ENCODE data around the gene FAM50A.

FAM50A gene

DNA sequence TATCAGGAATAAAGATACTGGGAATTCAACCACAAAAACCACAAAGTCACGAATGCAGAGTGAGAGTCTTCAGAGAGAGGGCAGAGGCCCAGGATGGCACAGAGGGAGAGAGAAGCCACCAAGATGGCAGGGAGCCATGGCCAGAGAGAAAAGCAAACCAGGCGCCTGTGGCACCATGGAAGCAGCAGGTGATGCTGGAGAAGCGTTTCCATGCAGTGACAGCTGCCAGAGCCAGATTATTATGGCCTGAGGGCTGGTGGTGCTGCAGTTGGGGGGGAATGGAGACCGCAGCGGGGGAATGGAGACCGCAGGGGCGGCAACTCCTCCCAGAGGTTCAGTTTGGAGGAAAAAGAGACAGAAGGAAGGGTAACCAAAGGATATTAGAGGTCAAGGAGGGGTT, 26.8 kb upstream of the FAM50A start:
- no peak for DNase-seq

DNA sequence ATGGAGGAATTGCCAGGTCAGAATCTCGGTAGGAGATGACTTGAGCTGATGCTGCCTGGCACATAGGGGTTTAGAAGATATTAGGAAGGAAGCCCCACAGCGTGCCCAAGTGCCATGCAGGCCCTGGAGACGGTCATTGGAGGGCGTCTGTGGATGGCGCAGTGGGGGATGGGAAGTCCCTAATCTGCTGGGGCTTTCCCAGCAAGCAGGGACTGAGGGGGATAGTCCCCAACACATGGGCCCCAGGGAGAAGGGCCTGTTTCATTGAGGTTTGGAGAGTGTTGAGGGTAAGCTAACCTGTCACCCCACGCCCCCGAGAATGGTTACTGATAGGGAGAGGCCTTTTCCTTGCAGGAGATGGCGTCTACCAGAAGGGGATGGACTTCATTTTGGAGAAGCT, 24.8 kb upstream of the FAM50A start:
- no peak for DNase-seq

DNA sequence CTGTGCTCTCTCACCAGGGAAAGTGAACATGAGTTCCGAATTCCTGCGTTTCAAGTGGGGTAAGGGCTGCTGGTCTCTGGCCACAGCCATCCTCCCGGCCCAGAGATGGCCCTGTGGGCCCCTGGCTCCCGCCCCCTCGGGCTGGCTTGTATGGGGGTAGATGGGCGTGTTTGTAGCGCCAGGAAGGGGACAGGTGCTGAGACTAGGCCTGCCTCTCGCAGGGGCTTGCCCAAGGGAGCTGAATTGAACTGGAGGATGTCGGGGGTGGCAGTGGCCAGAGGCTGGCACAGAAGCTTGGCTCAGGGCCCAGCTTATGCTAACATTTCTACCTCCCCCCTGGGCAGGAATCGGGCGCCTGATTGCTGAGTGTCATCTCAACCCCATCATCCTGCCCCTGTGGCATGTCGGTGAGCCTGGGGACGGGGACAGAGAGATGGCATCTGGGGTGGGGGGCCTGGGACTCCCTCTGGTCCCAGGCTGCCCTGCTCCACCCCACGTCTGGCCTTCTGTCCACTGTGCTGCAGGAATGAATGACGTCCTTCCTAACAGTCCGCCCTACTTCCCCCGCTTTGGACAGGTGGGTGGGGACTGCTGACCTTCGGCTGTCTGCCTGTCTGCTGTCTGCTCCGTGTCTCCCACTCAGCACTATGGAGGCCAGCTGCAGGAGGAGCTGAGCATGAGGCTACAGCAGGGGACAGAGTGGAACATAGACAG, 24.1 kb upstream of the FAM50A start:
- no peak for DNase-seq

DNA sequence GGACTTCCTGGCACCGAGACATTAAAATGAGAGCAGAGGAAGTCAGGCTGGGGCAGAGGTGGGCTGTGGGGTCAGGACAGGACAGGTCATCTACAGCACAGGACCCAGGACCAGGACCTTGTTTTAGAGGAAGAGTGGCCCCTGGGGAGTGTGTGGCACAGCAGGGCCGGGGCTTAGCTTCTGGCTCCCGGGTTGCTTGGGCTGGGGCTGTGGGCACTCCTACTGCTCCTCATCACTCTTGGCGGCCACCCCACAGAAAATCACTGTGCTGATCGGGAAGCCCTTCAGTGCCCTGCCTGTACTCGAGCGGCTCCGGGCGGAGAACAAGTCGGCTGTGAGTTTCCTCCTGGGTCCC, 23.6 kb upstream of the FAM50A start:
- DNase-seq: no peak

DNA sequence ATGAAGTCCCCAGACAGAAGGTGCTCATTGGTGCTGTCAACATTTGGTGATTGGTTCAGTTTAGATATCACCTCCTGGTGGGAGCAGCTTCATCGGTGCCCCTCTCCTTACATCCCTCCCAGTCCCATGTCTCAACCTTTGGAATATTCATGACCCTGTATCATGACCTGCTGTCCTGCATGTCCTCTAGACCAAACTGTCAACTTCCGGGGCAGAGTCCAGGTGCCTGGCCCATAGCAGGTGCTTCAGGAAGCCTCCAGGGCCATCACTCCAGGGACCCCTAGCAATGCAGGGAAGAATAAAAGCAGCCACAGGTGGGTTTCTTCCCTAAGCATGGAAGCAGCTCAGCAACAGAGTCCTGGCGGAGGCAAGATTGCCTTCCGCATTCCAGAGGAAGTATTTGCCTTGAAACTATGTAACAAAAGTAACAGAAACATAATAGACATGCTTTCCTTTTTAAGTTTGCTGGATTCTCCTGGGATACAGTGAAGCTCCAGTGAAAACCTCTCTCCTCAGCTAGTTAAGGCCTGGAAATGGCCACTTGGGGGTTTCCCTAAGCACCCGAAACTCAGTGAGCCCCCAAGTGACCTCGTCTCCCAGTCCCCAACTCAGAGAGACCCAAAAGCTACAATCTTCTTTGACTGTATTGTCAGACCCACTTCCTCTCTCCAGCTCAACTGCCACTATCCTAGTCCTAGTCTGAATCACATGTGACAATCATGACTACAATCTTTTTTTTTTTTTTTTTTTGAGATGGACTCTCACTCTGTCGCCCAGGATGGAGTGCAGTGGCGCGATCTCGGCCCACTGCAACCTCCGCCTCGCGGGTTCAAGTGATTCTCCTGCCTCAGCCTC, 16.8 kb upstream of the FAM50A start:
- DNase-seq: no peak

DNA sequence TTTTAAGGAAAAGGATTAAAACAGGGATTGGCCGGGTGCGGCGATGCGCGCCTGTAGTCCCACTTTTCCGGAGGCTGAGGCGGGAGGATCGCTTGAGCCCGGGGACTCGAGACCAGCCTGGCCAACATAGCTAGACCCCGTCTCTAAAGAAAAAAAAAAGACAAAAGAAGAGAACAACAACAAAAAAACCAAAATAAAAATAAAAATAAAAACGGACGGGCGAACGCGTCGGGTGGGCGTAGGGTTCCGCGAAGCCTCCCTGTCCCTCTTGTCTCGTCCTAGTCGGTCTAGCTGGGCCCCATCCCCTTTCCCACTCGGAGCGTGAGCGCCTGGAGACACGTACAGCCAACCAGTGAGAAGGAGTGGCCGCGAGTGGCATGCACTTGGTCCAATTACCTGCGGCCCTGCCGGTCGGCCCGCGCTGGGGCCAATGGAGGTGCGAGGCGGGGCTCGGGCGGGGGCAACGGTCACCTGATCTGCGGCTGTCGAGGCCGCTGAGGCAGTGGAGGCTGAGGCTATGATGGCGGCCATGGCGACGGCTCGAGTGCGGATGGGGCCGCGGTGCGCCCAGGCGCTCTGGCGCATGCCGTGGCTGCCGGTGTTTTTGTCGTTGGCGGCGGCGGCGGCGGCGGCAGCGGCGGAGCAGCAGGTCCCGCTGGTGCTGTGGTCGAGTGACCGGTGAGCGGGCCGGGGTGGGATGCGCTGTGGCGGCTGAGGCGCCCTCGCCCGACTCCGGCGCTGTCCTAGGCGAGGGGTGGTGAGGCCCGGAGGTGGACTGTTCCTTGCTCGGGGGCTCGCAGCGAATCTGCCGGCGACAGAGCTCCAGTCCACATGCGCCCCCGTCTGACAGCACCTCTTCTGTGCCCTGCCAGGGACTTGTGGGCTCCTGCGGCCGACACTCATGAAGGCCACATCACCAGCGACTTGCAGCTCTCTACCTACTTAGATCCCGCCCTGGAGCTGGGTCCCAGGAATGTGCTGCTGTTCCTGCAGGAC, 15.5 kb upstream of the FAM50A start, which contains the start of gene ATP6AP1:
Gene ATP6AP1 (plus strand): TSS at position 502 of the 996 bp plus-strand sequence. CDS start 16 bp downstream, at position 518.
- peak; percentile 96 for DNase-seq

DNA sequence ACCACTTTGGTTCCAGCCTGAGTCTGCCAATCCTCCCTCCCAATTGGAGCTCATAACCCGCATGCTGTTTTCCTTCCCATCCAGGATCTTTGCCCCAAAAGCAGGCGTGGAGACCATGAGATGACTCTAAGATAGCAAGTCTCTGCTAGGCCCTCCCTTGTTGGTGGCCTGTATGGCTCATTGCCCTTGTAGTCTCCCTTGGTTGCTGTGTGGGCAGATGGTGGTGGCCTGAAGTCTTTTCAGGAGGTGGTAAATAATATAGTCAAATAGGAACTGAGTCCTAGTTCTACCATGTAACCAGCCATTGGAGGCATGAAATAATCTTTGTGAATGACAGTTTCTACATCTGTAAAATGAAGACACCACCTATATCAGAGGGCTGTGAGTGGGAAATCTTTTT, 14.2 kb upstream of the FAM50A start:
- DNase-seq: no peak

DNA sequence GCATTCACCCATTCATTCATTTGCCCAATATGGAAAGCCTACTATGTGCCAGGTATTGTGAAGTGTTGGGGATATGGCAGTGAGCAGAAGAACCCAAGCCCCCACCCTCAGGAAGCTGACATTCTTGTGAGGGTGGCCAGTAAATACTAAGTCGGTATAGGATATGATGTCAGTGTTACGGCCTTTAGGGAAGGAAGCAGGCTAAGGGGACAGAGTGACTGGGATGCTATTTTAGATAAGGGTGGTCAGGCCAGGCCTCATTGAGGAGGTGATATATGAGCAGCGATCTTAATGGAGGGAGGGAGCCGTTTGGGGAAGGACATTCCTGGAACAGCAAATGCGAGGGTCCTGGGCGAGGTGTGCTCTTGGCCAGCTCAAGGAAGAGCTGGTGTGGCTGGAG, 13.5 kb upstream of the FAM50A start:
- no peak for DNase-seq

DNA sequence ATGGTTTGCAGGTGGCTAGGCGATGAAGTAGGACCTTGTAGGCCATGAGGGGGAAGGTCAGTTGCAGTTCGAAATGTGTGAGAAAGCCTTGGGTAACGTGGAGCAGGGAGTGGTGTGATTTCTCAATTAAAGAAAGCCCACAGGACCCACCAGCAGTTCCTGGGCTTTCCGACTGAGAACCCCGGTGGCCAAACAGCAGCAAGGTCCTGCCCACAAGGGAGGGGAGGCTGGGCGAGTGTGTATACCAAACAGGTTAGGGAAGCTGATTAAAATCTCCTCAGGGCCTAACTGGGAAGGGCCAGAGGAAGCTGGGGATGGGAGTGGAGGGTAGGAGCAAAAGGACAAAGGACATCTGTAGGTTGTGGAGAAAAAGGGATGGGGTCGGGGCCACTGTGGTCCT, 13.0 kb upstream of the FAM50A start:
- DNase-seq: no peak

DNA sequence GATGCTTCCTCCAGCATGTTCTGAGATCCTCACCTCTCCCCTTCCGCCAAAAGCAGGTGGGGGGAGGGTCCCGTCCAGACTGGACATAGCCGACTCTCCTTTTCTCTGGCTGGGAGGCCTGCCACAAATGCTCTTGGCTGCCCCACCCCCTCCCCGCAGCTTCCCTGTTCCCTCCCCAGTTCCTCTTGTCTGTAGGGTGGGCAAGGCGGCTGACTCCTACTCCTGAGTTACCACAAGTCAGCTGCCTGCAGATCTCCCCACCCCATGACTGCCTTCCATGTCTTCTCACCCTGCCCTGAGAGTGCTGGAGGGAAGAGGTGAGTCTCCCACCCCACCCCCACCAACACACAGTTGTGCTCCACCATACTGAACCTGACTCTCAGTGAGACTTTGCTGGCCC, 12.6 kb upstream of the FAM50A start:
- no peak for DNase-seq

DNA sequence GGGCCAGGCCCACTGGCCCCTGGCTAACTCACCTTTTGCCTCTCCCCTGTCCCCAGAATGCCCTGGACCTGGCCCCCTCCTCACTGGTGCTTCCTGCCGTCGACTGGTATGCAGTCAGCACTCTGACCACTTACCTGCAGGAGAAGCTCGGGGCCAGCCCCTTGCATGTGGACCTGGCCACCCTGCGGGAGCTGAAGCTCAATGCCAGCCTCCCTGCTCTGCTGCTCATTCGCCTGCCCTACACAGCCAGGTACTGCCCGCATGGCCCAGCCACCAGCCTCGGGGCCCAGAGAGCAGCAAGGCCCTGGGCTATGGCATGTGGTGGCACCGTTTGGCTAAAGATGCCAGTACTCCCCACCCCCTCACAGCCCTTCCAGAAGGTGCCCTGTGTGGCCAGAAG, 11.7 kb upstream of the FAM50A start:
- DNase-seq: no peak

DNA sequence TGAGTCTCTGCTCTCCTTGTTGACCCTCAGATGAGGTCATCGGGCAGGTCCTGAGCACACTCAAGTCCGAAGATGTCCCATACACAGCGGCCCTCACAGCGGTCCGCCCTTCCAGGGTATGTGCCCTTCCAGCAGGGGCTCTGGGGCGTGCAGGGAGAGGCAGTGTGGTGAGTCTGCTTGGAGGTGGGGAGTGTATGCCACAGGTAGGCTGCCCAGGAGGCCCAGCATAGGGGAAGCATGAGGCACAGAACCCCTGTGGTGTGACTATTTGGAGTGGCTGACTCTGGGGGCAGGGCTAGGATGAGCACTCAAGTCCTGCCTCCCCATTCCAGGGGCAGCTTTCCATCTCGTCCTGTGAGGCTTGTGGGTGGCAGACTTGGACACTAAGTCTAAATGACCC, 10.3 kb upstream of the FAM50A start:
- DNase-seq: no peak

DNA sequence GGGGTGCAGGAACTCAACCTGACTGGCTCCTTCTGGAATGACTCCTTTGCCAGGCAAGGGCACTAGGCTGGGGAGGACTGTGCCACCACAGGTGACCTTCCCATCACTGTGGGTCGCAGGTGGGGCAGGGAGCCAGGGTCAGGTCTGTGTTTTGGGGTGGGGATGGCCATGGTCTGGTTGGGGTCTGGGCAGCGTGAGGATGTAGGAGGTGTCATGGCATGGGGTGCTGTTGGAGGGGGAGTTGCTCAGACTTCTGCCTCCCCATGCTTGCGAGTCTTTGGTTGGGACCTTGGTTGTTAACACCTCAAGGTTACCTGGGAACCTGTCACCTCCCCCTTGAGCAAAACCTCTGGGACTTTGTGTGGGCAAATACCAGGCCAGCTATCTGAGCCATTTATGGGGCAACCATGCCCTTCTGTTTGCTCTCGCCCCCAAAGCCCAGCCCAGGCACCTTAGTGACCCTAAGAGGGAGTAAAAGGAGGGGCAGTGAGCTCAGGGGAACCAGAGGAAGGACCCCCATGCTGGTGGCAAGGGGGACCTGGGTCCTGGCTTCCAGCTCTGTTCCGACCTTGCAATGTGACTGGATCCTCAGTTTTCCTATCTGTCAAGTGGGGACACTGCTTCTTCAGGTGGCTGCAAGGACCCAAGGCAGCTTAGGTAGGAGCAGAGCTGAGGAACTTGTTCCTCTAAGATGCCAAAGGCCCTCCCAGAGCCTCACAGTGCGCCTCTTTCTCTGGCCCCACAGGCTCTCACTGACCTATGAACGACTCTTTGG, 9.4 kb upstream of the FAM50A start:
- no peak for DNase-seq

DNA sequence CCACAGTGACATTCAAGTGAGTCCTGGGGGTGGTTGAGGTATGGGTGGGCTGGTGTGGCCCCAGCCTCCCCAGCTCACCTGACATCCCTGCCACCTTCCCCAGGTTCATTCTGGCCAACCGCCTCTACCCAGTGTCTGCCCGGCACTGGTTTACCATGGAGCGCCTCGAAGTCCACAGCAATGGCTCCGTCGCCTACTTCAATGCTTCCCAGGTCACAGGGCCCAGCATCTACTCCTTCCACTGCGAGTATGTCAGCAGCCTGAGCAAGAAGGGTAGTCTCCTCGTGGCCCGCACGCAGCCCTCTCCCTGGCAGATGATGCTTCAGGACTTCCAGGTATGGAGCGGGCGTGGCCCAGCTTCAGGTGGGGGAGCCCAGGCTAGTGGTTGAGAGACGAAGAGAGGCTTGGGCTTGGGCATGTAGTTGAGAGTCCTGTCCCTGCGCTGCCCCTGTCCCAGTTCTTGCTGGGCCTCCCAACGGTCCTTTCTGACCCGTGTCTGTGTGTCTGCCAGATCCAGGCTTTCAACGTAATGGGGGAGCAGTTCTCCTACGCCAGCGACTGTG, 8.7 kb upstream of the FAM50A start:
- DNase-seq: no peak

DNA sequence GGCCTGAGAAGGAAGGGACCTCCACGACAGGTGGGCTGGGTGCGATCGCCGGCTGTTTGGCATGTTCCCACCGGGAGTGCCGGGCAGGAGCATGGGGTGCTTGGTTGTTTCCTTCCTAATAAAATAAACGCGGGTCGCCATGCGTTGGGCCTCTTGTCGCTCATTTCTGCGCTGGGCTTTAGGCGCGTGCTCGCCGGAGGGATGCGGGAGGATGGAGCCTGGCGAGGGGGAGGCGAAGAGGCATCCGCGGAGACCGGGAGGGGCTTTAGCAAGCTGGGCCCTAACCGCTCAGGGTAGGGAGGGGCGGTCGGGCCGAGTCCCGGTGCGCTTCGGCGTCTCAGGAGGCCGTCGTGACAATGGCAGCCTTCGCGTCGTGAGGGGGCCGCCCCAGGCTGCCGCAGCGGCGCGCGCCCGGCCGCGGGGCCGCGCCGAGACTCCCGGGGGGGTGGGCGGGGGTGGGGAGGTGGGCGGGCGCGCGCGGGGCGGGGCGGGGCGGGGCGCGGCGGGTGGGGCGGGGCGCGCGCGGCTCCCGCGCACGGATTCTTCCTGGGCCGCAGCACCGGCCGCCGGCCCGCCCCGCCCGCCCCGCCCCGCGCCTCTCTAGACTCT, 7.5 kb upstream of the FAM50A start:
- DNase-seq: no peak

DNA sequence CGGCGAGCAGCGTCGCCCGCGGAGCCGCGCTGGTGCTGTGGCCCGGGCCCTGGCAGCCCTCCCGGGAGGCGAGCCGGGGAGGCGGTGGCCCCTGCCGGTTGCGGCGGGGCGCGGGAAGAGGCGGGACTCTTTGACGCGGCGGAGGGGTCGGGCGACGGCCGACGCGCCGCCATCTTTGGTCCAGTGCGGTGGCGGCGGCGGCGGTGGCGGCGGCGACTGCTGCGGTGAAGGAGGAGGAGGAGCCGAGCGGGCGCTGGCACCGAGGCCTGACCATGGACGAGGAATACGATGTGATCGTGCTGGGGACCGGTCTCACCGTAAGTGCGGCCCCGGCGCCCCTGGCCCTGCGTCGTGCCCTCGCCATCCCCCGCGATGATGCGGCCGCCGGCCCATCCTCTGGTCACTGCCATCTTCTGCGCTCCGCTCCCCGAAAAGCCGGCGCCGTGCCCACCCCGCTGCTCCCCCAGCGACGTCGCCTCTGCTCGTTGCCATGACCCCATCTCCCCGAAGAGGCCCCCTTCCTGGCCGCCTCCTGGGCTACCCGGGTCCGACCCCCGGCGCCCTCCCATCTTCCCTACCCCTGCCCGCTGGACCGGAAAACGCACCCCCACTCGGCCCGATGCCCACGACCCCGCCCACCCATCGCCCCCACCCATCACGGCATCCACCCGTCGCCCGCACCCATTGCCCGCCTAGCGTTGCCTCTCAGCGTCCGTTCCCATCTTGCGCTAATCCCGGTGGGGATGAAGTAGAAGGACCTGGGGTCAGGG, 6.8 kb upstream of the FAM50A start, which contains the start of gene GDI1:
Gene GDI1 (plus strand): TSS at position 172 of the 770 bp plus-strand sequence. CDS start 101 bp downstream, at position 273.
- no peak for DNase-seq

DNA sequence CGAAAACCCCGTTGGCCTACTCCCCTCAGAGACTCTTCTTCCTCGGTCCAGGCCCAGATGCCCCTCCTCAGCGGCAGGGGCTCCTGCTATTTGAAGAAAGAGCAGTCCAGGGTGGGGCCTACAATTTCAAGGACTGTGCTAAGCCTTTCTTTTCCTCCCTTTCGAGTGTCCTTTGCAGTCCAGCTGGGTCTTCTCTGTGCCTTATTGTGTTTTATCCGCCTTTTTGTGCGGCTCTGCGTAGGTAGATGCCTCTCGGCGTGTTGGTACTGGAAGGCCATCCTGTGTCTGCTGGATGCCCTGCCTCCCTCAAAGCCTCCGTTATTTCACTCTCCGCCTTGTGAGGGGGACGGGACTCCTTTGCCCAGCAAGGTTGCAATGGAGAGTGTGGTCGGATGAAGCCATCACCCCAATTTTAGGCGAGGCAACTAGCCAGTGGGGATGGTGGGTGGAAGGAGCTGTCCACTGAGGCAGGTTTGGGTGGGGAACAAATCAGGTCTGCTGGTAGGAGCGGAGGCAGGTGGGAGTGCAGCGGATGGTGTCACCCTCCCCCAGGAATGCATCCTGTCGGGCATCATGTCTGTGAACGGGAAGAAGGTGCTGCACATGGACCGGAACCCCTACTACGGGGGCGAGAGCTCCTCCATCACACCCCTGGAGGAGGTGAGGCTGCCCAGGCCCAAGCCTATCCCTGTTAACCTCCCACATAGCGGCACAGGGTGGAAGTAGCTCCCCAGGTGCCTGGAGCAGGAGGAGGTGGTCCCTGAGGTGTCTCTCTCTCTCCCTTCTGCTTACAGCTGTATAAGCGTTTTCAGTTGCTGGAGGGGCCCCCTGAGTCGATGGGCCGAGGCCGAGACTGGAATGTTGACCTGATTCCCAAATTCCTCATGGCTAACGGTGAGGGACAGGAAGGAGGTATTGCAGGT, 5.7 kb upstream of the FAM50A start:
- DNase-seq: no peak

DNA sequence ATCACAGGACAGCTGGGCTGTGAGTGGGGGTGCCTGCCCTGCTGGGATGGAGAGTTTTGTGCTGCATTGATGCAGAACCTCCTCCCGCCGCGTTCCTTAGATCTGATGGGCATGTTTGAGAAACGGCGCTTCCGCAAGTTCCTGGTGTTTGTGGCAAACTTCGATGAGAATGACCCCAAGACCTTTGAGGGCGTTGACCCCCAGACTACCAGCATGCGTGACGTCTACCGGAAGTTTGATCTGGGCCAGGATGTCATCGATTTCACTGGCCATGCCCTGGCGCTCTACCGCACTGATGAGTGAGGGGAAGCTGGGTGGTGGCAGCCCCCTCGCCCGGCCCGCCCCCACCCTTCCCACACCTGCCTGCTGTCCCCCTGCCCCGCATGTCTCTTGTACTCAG, 4.1 kb upstream of the FAM50A start:
- DNase-seq: no peak

DNA sequence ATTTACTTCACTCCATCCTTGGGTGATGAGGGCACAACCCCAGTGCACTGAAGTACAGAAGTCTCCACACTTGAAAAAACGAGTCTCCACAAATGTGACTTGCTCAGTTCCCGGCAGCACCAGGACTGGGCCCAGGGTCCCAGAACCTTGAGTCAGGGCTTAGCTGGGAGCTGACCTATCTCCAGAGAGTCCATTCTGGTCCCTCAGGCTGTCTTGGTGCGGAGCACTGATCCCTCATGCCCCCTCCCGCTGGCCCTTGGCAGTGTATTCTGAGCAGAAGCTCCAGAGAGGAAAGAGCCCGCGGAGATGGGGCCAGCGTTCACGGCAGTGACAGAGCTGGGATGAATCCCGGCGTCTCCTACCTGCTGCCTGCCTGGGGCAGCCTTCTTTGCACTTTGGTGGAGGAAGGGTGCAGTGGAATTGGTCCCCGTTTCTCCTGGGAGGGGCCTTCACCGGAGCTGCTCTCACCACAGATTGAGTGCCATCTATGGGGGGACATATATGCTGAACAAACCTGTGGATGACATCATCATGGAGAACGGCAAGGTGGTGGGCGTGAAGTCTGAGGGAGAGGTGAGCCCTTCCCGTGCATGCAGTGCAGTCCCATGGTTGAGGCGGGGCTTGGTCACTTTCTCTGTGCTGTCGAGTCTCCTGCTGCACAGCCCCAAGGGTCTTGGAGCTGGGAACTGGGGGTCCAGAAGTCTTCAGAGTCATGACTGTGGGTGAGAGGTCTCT, 3.2 kb upstream of the FAM50A start:
- no peak for DNase-seq

Measured in NCI-H187 treated with DMSO at 0.1 percent for 48 hours (cell line).